KMS-11 (cell line): ENCODE data around the gene SSBP2.

Experiments used
- H2AFZ ChIP-seq: fragments of 200-600 bp; sonication (generic); 2 replicates; pipeline ENCODE4 v1.6.1; 2016; ENCODE audit warnings: antibody characterized with exemption, mixed run types, low read depth
- H3K27ac ChIP-seq: fragments of 200-600 bp; sonication (generic); 2 replicates; pipeline ENCODE4 v1.6.1; 2016; ENCODE audit warnings: mild to moderate bottlenecking, mixed run types
- H3K27me3 ChIP-seq: fragments of 200-600 bp; sonication (generic); 2 replicates; pipeline ENCODE4 v1.6.1; 2017; ENCODE audit warnings: mild to moderate bottlenecking, low read depth, mixed run types, moderate library complexity; ENCODE audit not compliant: insufficient read depth
- H3K36me3 ChIP-seq: fragments of 200-600 bp; sonication (generic); 2 replicates; pipeline ENCODE4 v1.6.1; 2017; ENCODE audit warnings: mild to moderate bottlenecking, mixed run types; ENCODE audit not compliant: insufficient read depth
- H3K4me1 ChIP-seq: fragments of 200-600 bp; sonication (generic); 2 replicates; pipeline ENCODE4 v1.6.1; 2016; ENCODE audit warnings: mild to moderate bottlenecking, low read depth, mixed run types; ENCODE audit not compliant: poor library complexity, severe bottlenecking
- H3K4me2 ChIP-seq: fragments of 200-600 bp; sonication (generic); 2 replicates; pipeline ENCODE4 v1.7.0; 2016; ENCODE audit warnings: mild to moderate bottlenecking, mixed run types
- H3K4me3 ChIP-seq: fragments of 200-600 bp; sonication (generic); IDR thresholded peaks from 2 replicates; pipeline ENCODE4 v1.6.1; 2017; ENCODE audit warnings: low read depth, low read length, mixed read lengths; ENCODE audit not compliant: insufficient read depth
- H3K79me2 ChIP-seq: fragments of 200-600 bp; sonication (generic); 2 replicates; pipeline ENCODE4 v1.6.1; 2016; ENCODE audit warnings: low read depth, mixed run types; ENCODE audit not compliant: insufficient read depth
- H3K9ac ChIP-seq: fragments of 200-600 bp; sonication (generic); 2 replicates; pipeline ENCODE4 v1.6.1; 2016; ENCODE audit warnings: mild to moderate bottlenecking, mixed run types
- H4K20me1 ChIP-seq: fragments of 200-600 bp; sonication (generic); 2 replicates; pipeline ENCODE4 v1.6.1; 2016; ENCODE audit warnings: mild to moderate bottlenecking, mixed run types; ENCODE audit not compliant: insufficient read depth
- TF ChIP-seq, protein P1 (sequence below): fragments of 200-600 bp; sonication (generic); conservative IDR thresholded peaks from 2 replicates; pipeline ENCODE4 v1.6.1; 2017; ENCODE audit warnings: low read depth, mild to moderate bottlenecking, antibody characterized with exemption, low read length, moderate library complexity, mixed read lengths

The SSBP2 gene

DNA sequence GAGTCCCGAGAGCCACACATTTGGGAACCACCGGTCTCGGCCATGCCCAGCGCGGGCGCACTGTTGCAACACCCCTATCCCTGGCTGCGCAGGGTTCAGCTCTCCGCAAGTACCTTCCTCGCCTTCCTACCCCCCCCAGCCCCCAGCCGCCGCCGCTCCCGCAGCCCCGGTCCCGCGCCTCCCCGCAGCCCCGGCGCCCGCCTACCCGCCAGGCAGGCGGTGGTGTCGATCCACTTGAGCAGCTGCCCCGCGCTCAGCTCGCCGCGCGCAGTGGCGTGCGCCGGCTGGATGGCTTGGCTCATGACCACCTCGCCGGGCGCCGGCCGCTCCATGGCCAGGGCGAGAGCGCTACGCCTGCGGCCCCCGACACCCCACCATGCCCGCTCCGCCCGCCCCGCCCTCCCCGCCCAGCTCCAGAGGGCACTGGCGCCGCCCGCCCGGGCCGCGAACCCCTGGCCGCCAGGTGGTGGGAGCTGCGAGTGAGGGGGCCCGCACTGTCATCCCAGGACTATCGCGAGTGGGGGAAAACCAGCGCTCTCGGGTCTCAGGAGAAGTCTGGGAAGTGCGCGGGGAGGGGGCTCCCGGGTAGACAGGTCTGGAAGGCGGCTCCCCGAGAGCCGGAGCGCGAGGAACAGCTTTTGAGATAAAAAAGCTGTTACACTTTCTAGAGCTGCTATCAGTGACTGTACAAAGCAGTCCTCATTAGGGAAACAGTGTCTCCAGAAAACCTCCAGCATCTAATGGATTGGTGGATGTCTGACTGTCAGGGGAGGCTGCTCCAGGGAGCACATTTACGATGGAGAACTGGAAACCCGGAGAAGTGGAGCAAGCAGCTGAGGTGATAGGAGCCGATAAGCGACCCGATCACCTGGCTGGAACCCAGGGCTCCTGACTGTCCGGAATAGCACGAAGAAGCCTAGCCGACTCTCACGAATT is 356.8 kb downstream of the SSBP2 start, which contains the start of gene ACOT12:
ACOT12 (minus strand) TSS at position 352 of the 936 bp plus-strand sequence; CDS start at position 332, 20 bp downstream.
- Histone ChIP-seq H4K20me1 (no peaks in the 10 kb centered on the region), H3K36me3 (no peaks in the 10 kb centered on the region), H3K4me3 (no peak within 1 kb of the TSS), H3K9ac (no peak within 1 kb of the TSS), H3K79me2 (no peaks in the 10 kb centered on the region), H3K4me2 (no peak within 1 kb of the TSS), H3K27me3 (no peaks in the 10 kb centered on the region), H3K27ac (no peak within 1 kb of the TSS), H3K4me1 (no peaks in the 10 kb centered on the region), H2AFZ (no peak within 1 kb of the TSS)
- TF ChIP-seq, protein P1, sequence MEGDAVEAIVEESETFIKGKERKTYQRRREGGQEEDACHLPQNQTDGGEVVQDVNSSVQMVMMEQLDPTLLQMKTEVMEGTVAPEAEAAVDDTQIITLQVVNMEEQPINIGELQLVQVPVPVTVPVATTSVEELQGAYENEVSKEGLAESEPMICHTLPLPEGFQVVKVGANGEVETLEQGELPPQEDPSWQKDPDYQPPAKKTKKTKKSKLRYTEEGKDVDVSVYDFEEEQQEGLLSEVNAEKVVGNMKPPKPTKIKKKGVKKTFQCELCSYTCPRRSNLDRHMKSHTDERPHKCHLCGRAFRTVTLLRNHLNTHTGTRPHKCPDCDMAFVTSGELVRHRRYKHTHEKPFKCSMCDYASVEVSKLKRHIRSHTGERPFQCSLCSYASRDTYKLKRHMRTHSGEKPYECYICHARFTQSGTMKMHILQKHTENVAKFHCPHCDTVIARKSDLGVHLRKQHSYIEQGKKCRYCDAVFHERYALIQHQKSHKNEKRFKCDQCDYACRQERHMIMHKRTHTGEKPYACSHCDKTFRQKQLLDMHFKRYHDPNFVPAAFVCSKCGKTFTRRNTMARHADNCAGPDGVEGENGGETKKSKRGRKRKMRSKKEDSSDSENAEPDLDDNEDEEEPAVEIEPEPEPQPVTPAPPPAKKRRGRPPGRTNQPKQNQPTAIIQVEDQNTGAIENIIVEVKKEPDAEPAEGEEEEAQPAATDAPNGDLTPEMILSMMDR = no peak

- TF ChIP-seq, protein P1 = no peak
Measured at GRCh38 chr5:81393430-81393782, 357.5 kb downstream of the SSBP2 start.

GRCh38 chr5:81389025-81389424 is 361.9 kb downstream of the SSBP2 start:
- H3K27me3 ChIP-seq = no peaks in the 10 kb centered on the region
- H2AFZ ChIP-seq = no peak overlapping the region
- H3K9ac ChIP-seq = no peak overlapping the region
- no peaks in the 10 kb centered on the region for H3K79me2 ChIP-seq
- no peak overlapping the region for H3K4me3 ChIP-seq
- H3K27ac ChIP-seq = no peak overlapping the region
- no peaks in the 10 kb centered on the region for H4K20me1 ChIP-seq
- H3K4me1 ChIP-seq = no peaks in the 10 kb centered on the region
- no peaks in the 10 kb centered on the region for H3K36me3 ChIP-seq
- TF ChIP-seq, protein P1 = no peak
- no peak overlapping the region for H3K4me2 ChIP-seq

More at GRCh38 chr5:81393430-81393782, 357.5 kb downstream of the SSBP2 start:
- Histone ChIP-seq H3K9ac (no peak overlapping the region), H3K79me2 (no peaks in the 10 kb centered on the region), H4K20me1 (no peaks in the 10 kb centered on the region), H3K27ac (no peak overlapping the region), H3K27me3 (no peaks in the 10 kb centered on the region), H2AFZ (no peak overlapping the region), H3K4me1 (no peaks in the 10 kb centered on the region), H3K36me3 (no peaks in the 10 kb centered on the region), H3K4me3 (no peak overlapping the region), H3K4me2 (no peak overlapping the region)

- no peaks in the 10 kb centered on the region for H3K79me2 ChIP-seq
- no peak overlapping the region for H3K27ac ChIP-seq
Measured at GRCh38 chr5:81388169-81388568, 362.7 kb downstream of the SSBP2 start.

More at GRCh38 chr5:81388169-81388568, 362.7 kb downstream of the SSBP2 start:
- Histone ChIP-seq H3K4me1 (no peaks in the 10 kb centered on the region), H3K36me3 (no peaks in the 10 kb centered on the region), H4K20me1 (no peaks in the 10 kb centered on the region), H3K4me3 (no peak overlapping the region), H2AFZ (no peak overlapping the region), H3K27me3 (no peaks in the 10 kb centered on the region), H3K9ac (no peak overlapping the region), H3K4me2 (no peak overlapping the region)
- TF ChIP-seq, protein P1 = no peak
